HepG2 (cell line): Measurements from ENCODE around the gene NPR3. TPM values are rescaled to one million over a fixed set of nuclear protein-coding genes. Genes with fewer than 3 reads are reported as not detected.

Experiments
- CEBPB ChIP-seq: IDR thresholded peaks from 2 replicates; pipeline ENCODE4 v1.6.1; 2011; ENCODE audit warnings: low read depth, low read length, improper control_type of control experiment, borderline replicate concordance
- CEBPG ChIP-seq: IDR thresholded peaks from 2 replicates; pipeline ENCODE4 v1.6.1; 2016
- FOSL2 ChIP-seq: sonication (generic); formaldehyde crosslinking; IDR thresholded peaks from 2 replicates; pipeline ENCODE4 v1.4.0; 2020; ENCODE audit warnings: missing genetic modification reagents
- JUNB ChIP-seq: sonication (generic); formaldehyde crosslinking; IDR thresholded peaks from 2 replicates; pipeline ENCODE4 v1.8.0; 2022; ENCODE audit warnings: missing genetic modification reagents, mild to moderate bottlenecking, borderline replicate concordance
- MED8 ChIP-seq: sonication (generic); formaldehyde crosslinking; IDR thresholded peaks from 2 replicates; pipeline ENCODE4 v1.8.1; 2023; ENCODE audit warnings: mild to moderate bottlenecking, missing genetic modification reagents; ENCODE audit not compliant: insufficient replicate concordance
- SMC3 ChIP-seq: IDR thresholded peaks from 2 replicates; pipeline ENCODE4 v1.6.1; 2011; ENCODE audit warnings: low read length, improper control_type of control experiment
- ZNF20 ChIP-seq: sonication (generic); formaldehyde crosslinking; IDR thresholded peaks from 2 replicates; pipeline ENCODE4 v1.4.0; 2020; ENCODE audit warnings: mild to moderate bottlenecking, moderate library complexity, missing genetic modification reagents
- ZNF281 ChIP-seq: sonication (generic); formaldehyde crosslinking; IDR thresholded peaks from 2 replicates; pipeline ENCODE4 v1.4.0; 2020; ENCODE audit warnings: missing genetic modification reagents, borderline replicate concordance
- ZNF3 ChIP-seq: IDR thresholded peaks from 2 replicates; pipeline ENCODE4 v1.7.0; 2017; ENCODE audit warnings: inconsistent platforms
- ZNF644 ChIP-seq: IDR thresholded peaks from 2 replicates; pipeline ENCODE4 v1.6.1; 2016; ENCODE audit warnings: low read depth
- polyA plus RNA-seq, 8 experiments: library from polyadenylated mRNA; depleted of rRNA in 3 of 8; stranded (reverse) in 7 of 8; unstranded in 1 of 8; fragments of >200 nt; fragmentation: Illumina TruSeq in 4 of 8; extraction: Trizol in 4 of 8; gene quantifications; 2 replicates each; pipeline versions ENCODE4 v1.2.1 to v1.2.3, GENCODE V29; 2011 to 2016; ENCODE audit warnings: low read depth in 4 of 8, missing spikeins in 1 of 8, mixed read lengths in 1 of 8; ENCODE audit not compliant: insufficient read depth in 1 of 8
- total RNA-seq, 5 experiments: library from RNA; depleted of rRNA; stranded (reverse); fragments of >200 nt; fragmentation: Illumina TruSeq; extraction: Trizol; gene quantifications; 2 replicates each; pipeline ENCODE4 v1.2.3, GENCODE V29; 2016; ENCODE audit warnings: low read depth in 1 of 5
- TF ChIP-seq, protein P1 (sequence below): sonication (generic); formaldehyde crosslinking; IDR thresholded peaks from 2 replicates; pipeline ENCODE4 v1.4.0; 2020; ENCODE audit warnings: missing genetic modification reagents
- TF ChIP-seq, protein P2 (sequence below): sonication (generic); formaldehyde crosslinking; IDR thresholded peaks from 2 replicates; pipeline ENCODE4 v1.4.0; 2020; ENCODE audit warnings: missing genetic modification reagents

Gene NPR3
- total and polyA plus RNA-seq, 2 of the 13 experiments (the other 11 are each of a cell fraction or from before 2014, with no cell fraction given) = 0.01 TPM; not detected in 1

- peak; percentile 4; the same call in 1 of the 2 replicates for TF ChIP-seq SMC3
- TF ChIP-seq FOSL2 (CRISPR knock-in tag) = peak; percentile 98
- no peak for TF ChIP-seq ZNF3 (CRISPR knock-in tag)
- no peak for TF ChIP-seq MED8
- TF ChIP-seq, protein P1, sequence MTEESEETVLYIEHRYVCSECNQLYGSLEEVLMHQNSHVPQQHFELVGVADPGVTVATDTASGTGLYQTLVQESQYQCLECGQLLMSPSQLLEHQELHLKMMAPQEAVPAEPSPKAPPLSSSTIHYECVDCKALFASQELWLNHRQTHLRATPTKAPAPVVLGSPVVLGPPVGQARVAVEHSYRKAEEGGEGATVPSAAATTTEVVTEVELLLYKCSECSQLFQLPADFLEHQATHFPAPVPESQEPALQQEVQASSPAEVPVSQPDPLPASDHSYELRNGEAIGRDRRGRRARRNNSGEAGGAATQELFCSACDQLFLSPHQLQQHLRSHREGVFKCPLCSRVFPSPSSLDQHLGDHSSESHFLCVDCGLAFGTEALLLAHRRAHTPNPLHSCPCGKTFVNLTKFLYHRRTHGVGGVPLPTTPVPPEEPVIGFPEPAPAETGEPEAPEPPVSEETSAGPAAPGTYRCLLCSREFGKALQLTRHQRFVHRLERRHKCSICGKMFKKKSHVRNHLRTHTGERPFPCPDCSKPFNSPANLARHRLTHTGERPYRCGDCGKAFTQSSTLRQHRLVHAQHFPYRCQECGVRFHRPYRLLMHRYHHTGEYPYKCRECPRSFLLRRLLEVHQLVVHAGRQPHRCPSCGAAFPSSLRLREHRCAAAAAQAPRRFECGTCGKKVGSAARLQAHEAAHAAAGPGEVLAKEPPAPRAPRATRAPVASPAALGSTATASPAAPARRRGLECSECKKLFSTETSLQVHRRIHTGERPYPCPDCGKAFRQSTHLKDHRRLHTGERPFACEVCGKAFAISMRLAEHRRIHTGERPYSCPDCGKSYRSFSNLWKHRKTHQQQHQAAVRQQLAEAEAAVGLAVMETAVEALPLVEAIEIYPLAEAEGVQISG (CRISPR knock-in tag) = no peak
- TF ChIP-seq CEBPB = peak; percentile 95
- peak; percentile 73; the same call in 1 of the 2 replicates for TF ChIP-seq ZNF281 (CRISPR knock-in tag)
- peak; percentile 62 for TF ChIP-seq ZNF644 (CRISPR knock-in tag)
- TF ChIP-seq CEBPG = peak; percentile 49
- peak; percentile 20; the same call in 1 of the 2 replicates for TF ChIP-seq JUNB
- TF ChIP-seq, protein P2, sequence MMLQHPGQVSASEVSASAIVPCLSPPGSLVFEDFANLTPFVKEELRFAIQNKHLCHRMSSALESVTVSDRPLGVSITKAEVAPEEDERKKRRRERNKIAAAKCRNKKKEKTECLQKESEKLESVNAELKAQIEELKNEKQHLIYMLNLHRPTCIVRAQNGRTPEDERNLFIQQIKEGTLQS (CRISPR knock-in tag) = peak; percentile 13; the same call in 1 of the 2 replicates
- no peak for TF ChIP-seq ZNF20
Measured at GRCh38 chr5:32767948-32768467, 56.9 kb downstream of the NPR3 start (continued).
